Pancreas (tissue), 10 donors: ENCODE measurements around the gene SRCIN1. TPM values are rescaled to one million over a fixed set of nuclear protein-coding genes. Genes with fewer than 3 reads are reported as not detected.

Experiments used
- ATAC-seq, 4 donors: fragments of 200-7000 bp; cut with Tn5 transposase; one replicate each; pipeline versions ENCODE4 v1.8.0 to v1.9.1; 2020; ENCODE audit warnings: mild to moderate bottlenecking in 4 of 4, moderate library complexity in 4 of 4
- DNase-seq, 6 donors: peaks; one replicate each; pipeline ENCODE4 v3.0.0-alpha.2; 2020
- FAIRE-seq: peaks from 2 replicates; lab custom pipeline; 2012; peaks lifted over from hg19 to GRCh38; lab: Jason Lieb, UNC
- H3K27ac ChIP-seq, 4 donors: fragments of 200-600 bp; sonication (generic); 1 replicate in 3 of 4; 2 replicates in 1 of 4; pipeline versions ENCODE4 v1.5.0 to v1.8.0; 2020
- H3K27me3 ChIP-seq, 4 donors: fragments of 200-600 bp; one replicate each; pipeline ENCODE4 v1.8.0; 2021
- H3K36me3 ChIP-seq, 3 donors: fragments of 200-600 bp; sonication (generic) in 1 of 3; one replicate each; pipeline versions ENCODE4 v1.5.0 to v1.8.0; 2020 to 2021
- H3K4me1 ChIP-seq, 3 donors: fragments of 200-600 bp; one replicate each; pipeline ENCODE4 v1.8.0; 2021
- H3K4me3 ChIP-seq, 4 donors: fragments of 200-600 bp; sonication (generic) in 2 of 4; one replicate each; pipeline versions ENCODE4 v1.5.0 to v1.8.0; 2020 to 2021
- H3K9me3 ChIP-seq, 4 donors: fragments of 200-600 bp; one replicate each; pipeline ENCODE4 v1.8.0; 2021
- WGBS, 2 donors: extraction: QIAGEN DNeasy Blood & Tissue Kit; methylation state at CpG; one replicate each; pipeline ENCODE4 v1.1.7; 2013; 5-methylcytosine and 5-hydroxymethylcytosine counted together
- intact Hi-C, 3 donors: fragments of 100-400 bp; cut with DNase I; formaldehyde crosslinking; loops; one replicate each; pipeline versions ENCODE4 v1.11.1 to v1.14.2; 2022
- polyA plus RNA-seq, 2 donors: library from polyadenylated mRNA; stranded (reverse); fragments of 200-250 nt; gene quantifications; one replicate each; pipeline ENCODE4 v1.2.3, GENCODE V29; 2013
- total RNA-seq, 6 donors: library from RNA; stranded (reverse); fragmentation: NEBNext Ultra II Directional in 4 of 6; extraction: Animal tissue kit (Norgen Biotek cat#: 25700) in 4 of 6; gene quantifications; one replicate each; pipeline versions ENCODE4 v1.2.1 to v1.2.4, GENCODE V29; 2021 to 2023
- TF ChIP-seq, protein P1 (sequence below), 4 donors: fragments of 200-600 bp; sonication (generic) in 3 of 4; IDR thresholded peaks; one replicate each; pipeline versions ENCODE4 v1.5.0 to v1.8.0; 2021; ENCODE audit warnings: antibody characterized with exemption in 4 of 4
- donor health status: healthy with polysubstance abuse.
- donor health status: DM: no; HTN: no; CAD: no; lungs with moderate emphysema.
- donor health status: DM: no; HTN: no; CAD: no.
- donor health status: control.
- donor health status: control.
- donor health status: Bipolar disorder and iron deficiency.
- donor health status: DM: yes; HTN: yes; CAD: no.
- donor health status: DM: no; HTN: no; CAD: no.
- donor health status: DM: no; HTN: no; CAD: no.
- donor health status: DM: yes; HTN: yes; CAD: no.

Gene SRCIN1
- total and polyA plus RNA-seq, 8 donors = 5.8 to 30.3 (median 9.0) TPM

- no peaks in the 10 kb centered on the region for H3K27me3 ChIP-seq
- H3K4me3 ChIP-seq = no peak overlapping the region
- H3K27ac ChIP-seq = no peak overlapping the region
- H3K9me3 ChIP-seq = no peaks in the 10 kb centered on the region
- H3K36me3 ChIP-seq = no peaks in the 10 kb centered on the region
- no peaks in the 10 kb centered on the region for H3K4me1 ChIP-seq
- ATAC-seq (no peak), FAIRE-seq (no peak), DNase-seq (peak in 1 of 6 donors; percentile 7)
- 95 to 97% methylated on average over 2 of the region's 2 CpGs for WGBS, 2 donors
- intact Hi-C loops = no loop called here
- TF ChIP-seq, protein P1, sequence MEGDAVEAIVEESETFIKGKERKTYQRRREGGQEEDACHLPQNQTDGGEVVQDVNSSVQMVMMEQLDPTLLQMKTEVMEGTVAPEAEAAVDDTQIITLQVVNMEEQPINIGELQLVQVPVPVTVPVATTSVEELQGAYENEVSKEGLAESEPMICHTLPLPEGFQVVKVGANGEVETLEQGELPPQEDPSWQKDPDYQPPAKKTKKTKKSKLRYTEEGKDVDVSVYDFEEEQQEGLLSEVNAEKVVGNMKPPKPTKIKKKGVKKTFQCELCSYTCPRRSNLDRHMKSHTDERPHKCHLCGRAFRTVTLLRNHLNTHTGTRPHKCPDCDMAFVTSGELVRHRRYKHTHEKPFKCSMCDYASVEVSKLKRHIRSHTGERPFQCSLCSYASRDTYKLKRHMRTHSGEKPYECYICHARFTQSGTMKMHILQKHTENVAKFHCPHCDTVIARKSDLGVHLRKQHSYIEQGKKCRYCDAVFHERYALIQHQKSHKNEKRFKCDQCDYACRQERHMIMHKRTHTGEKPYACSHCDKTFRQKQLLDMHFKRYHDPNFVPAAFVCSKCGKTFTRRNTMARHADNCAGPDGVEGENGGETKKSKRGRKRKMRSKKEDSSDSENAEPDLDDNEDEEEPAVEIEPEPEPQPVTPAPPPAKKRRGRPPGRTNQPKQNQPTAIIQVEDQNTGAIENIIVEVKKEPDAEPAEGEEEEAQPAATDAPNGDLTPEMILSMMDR (IDR thresholded peaks at IDR 0.05) = no peak
These were observed 13.7 kb upstream of the SRCIN1 start for GRCh38 chr17:38619451-38619795.

DNA sequence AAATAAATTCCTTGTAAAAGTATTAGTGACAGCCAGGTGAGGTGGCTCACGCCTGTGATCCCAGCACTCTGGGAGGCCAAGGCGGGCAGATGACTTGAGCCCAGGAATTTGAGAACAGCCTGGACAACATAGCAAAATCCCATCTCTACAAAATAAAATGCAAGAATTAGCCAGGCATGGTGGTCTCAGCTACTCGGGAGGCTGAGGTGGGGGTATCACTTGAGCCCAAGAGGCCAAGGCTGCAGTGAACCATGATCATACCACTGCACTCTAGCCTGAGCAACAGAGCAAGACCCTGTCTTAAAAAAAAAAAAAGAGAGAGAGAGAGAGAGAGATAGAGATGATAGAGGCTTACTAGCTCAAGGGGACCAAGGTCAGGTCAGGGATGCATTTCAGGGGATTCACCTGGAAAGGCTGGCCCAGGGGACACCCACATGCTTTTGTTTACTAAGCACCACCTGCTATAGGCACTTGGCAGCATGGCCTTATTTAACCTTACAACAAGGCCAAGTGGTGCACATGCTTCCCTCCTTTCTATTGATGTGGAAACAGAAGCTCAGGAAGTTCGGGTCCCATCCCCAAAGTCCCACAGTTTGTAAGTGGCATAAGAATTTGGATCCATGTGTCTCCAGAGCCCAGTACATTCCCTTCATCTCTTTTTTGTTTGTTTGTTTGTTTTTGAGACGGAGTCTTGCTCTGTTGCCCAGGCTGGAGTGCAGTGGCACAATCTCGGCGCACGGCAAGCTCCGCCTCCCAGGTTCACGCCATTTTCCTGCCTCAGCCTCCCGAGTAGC lies 12.4 kb upstream of the SRCIN1 start:
- Histone ChIP-seq H3K9me3 (no peaks in the 10 kb centered on the region), H3K4me3 (no peak overlapping the region), H3K27me3 (no peaks in the 10 kb centered on the region), H3K36me3 (no peaks in the 10 kb centered on the region), H3K27ac (no peak overlapping the region), H3K4me1 (no peaks in the 10 kb centered on the region)
- intact Hi-C loops = no loop called here
- WGBS, 2 donors = 84 to 87% methylated on average over 11 of the region's 11 CpGs
- TF ChIP-seq, protein P1 (IDR thresholded peaks at IDR 0.05) = no peak
- DNase-seq = peak in 1 of 6 donors; percentile 18
- FAIRE-seq = no peak
- ATAC-seq = no peak

DNA sequence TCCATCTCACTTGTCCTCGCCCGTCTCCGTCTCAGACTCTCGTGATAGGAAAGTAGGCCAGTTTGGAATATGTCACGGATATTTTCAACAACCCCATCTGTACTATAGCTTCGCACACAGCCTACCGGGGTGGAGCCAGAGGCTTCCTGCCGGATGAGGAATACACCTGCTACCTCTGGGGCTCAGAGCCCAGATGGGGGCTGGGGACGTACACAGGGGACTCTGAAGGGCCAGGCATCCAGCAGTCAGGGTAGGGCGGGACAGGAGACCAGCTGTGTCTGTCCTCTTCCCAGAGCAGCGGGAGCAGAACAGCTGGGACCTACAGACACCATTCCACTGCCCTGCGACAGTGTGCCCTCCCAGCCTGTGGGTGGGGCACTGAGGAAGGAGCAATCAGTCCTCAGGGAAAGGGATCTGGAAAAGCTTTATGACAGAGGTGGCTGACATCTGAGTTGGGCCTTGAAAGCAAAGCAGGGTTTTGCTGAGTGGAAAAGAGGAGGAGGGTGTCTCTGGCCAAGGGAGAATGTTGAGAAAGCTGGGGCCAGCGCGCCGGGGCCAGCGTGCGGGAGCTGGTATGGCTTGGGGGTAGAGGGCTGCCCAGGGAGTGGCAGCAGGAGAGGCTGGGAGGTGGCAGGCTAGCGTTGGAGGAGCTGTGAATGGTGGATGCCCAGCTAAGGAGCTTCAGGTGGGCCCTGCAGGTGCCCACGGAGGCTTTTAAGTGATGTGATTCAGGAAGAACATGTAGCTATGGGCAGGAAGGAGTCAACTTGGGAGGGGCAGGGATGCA lies 11.5 kb upstream of the SRCIN1 start:
- TF ChIP-seq, protein P1 (IDR thresholded peaks at IDR 0.05) = no peak
- 85 to 89% methylated on average over 19 of the region's 19 CpGs for WGBS, 2 donors
- intact Hi-C loops = no loop called here
- FAIRE-seq = no peak
- Histone ChIP-seq H3K4me3 (no peak overlapping the region), H3K27me3 (no peaks in the 10 kb centered on the region), H3K4me1 (no peaks in the 10 kb centered on the region), H3K9me3 (no peaks in the 10 kb centered on the region), H3K36me3 (no peaks in the 10 kb centered on the region), H3K27ac (no peak overlapping the region)
- no peak for ATAC-seq
- no peak for DNase-seq

- TF ChIP-seq, protein P1 (IDR thresholded peaks at IDR 0.05) = no peak
- FAIRE-seq = no peak
- H3K9me3 ChIP-seq = no peaks in the 10 kb centered on the region
- no peaks in the 10 kb centered on the region for H3K4me1 ChIP-seq
- H3K4me3 ChIP-seq = no peak overlapping the region
- no peak for DNase-seq
- intact Hi-C loops = no loop called here
- ATAC-seq = no peak
- no peak overlapping the region for H3K27ac ChIP-seq
- no peaks in the 10 kb centered on the region for H3K27me3 ChIP-seq
- WGBS, 2 donors = 82 to 88% methylated on average over 5 of the region's 5 CpGs
- H3K36me3 ChIP-seq = no peaks in the 10 kb centered on the region
These were observed 10.6 kb upstream of the SRCIN1 start for GRCh38 chr17:38616361-38616760.
